Fibroblast of the aortic adventitia (primary cell): Measurements from ENCODE around the gene FOXN3. TPM values are rescaled to one million over a fixed set of nuclear protein-coding genes. Genes with fewer than 3 reads are reported as not detected.

ENCODE experiments used
- DNase-seq: peaks from one replicate; pipeline ENCODE4 v3.0.0-alpha.2; 2010; ENCODE audit warnings: low read depth
- H3K4me3 ChIP-seq: 2 replicates; pipeline ENCODE4 v1.5.1; 2011; ENCODE audit warnings: low read depth, mild to moderate bottlenecking, control low read depth, low read length, moderate library complexity
- CTCF ChIP-seq: IDR thresholded peaks from 2 replicates; pipeline ENCODE4 v1.5.1; 2011; ENCODE audit warnings: mild to moderate bottlenecking, low read length, control low read depth, inconsistent platforms; ENCODE audit not compliant: insufficient read depth
- total RNA-seq: library from RNA; depleted of rRNA; stranded (reverse); fragments of >200 nt; gene quantifications from 2 replicates; pipeline ENCODE4 v1.2.3, GENCODE V29; 2012; ENCODE audit warnings: low replicate concordance

Gene FOXN3
- total RNA-seq, 1 donor, result 35.3 TPM

DNA sequence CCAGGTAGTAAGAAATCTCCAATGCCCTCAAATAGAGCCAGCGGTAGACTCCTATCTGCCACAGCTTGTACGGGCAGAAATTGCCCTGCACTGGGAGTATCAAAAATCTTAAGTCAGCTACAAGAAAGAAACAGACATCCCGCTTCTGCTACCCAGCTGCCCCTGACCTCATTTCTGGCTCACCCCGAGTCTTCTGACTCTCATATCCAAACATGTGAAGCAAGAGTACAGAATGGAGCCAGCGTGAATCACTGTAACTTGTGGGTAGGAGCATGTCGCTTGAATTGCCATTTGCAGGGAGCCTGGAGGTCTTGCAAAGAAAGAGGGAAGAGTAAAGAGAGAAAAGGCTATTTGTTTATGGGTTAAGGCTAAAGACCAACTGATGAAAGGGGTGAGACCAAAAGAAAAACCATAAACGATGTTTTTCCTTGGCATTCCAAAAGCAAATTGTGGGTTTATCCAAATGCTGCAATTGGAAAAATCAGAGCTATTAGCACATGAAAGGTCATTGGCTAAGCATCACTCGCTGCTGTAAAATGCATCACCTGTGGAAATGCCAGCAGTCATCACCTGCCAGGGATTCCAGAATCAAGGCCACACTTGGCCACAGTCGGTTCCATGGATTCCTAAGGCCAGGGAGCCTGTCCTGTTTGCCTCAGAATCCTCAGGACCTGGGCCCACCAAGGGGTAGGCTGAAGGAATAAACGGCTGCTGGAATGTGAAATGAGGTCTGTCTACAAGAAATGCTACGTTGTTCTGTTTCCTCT, 86.6 kb downstream of the FOXN3 start:
- peak; percentile 89 for DNase-seq
- H3K4me3 ChIP-seq, result no peak overlapping the region
- no peak for TF ChIP-seq CTCF

GRCh38 chr14:89327771-89328212, 89.2 kb downstream of the FOXN3 start:
- no peak for TF ChIP-seq CTCF
- DNase-seq, result peak; percentile 27
- H3K4me3 ChIP-seq, result no peak overlapping the region

DNA sequence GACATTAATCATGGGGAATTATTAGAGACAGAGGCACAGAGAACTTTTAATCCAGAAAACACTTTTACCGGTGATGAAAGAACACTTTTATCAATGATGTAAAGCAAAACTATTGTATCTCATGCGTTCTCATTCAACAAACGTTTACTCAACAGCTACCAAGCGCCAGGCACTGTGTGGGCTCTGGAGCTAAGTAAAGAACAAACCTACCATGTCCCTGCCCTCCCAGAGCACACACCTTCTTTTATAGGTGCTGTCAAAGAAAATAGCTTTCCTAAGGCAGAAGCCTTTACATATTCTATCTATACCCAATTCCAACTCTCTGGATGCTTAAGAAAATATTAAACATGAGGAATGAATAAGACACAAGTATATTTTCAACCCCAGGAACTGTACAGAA, 91.1 kb downstream of the FOXN3 start:
- DNase-seq, result no peak
- no peak for TF ChIP-seq CTCF
- H3K4me3 ChIP-seq, result no peak overlapping the region

GRCh38 chr14:89325299-89325883, 91.6 kb downstream of the FOXN3 start:
- no peak for DNase-seq
- TF ChIP-seq CTCF, result no peak
- H3K4me3 ChIP-seq, result no peak overlapping the region

DNA sequence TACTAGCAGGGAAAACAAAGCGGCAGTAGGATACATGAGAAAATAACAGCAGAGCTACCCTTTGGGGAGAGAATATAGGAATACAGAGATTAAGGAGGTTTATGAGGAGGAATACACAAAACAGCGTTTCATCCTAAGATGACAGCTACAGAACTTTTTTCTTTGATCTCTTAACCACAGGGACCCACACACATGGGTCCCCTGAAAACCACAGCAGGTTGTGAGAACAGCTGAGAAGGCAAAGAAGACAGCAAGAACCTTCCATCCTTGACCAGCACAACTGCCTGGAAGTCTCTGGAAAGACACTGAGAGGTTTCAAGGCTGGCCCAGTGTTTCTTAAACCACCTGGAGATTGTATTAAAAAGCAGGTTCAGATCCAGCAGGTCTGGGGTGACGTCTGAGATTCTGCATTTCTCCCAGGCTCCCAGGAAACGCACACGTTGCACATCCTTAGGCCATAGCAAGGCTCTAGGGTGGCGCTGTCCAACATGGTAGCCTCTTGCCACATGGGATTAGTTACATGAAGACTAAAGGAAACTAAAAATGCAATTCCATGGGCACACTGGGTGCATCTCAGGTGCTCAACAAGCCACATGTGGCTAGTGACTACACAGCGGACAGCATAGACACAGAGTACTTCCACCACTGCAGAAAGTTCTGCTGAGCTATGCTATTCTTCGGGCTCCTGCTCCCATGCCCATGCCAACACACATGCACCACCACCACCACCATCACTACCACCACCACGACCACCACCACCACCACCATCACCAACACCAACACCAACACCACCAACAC, 92.3 kb downstream of the FOXN3 start:
- no peak for DNase-seq
- no peak overlapping the region for H3K4me3 ChIP-seq
- no peak for TF ChIP-seq CTCF

- TF ChIP-seq CTCF, result no peak
- no peak overlapping the region for H3K4me3 ChIP-seq
- no peak for DNase-seq
Observed at GRCh38 chr14:89320381-89321000, 96.5 kb downstream of the FOXN3 start.
